ENCODE measurements around the gene PACSIN2.

PACSIN2 gene

DNA sequence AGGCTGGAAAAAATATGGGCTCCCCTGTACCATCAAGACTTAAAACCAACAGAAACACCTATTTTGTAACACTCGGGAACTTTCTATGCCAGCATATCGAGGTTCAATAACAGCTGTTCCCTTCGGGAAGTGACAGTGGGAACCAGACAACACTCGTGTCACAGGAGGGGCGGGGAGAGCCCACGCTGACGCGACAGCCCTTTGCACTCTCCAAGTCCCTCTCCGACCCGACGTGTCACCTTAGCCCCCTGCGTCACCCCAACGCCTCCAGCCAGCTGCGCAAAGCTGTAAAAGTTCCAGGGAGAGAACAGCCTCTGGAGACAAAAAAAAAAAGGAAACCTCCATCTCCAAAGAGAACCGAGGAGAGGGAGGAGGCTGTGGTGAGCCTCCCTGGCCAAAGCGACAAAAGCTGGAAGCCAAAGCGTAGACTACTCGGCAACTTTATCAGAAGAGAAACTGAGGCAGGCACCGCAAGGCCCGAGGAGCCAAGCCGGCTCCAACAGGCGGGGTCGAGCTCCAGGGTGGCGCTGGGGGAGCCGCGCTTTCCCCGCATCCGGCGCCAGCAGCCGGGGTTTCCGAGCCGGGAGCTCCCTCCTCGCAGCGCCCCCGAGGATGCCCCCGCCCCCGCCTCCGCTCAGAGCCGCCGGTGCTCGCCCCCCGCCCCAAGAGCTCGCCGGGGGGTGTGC, 158.6 kb downstream of the PACSIN2 start:
- peak overlapping the region; percentile 73 for H3K4me3 ChIP-seq (ENCODE audit: low read depth, low read length)
- DNase-seq (ENCODE audit: low read depth) = no peak
- in situ Hi-C loops (cut with HindIII; ENCODE audit: low sequenced_read_pairs) = no loop called here
- no peak for TF ChIP-seq CTCF (IDR thresholded peaks at IDR 0.05; ENCODE audit: low read depth, low read length, missing control alignments)

DNA sequence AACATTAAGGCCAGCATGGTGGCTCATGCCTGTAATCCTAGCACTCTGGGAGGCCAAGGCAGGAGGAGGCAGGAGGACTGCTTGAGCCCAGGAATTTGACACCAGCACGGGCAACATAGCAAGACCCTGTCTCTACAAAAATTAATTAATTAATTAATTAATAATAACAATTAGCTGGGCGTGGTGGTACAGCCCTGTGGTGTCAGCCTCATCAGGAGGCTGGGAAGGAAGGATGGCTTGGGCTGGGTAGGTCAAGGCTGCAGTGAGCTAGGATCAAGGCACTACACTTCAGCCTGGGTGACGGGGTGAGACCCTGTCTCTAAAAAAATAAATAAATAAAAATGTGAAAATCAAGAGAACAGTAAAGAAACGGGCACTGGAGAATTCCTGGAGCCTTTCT, 159.2 kb downstream of the PACSIN2 start:
- TF ChIP-seq CTCF (IDR thresholded peaks at IDR 0.05; ENCODE audit: low read depth, low read length, missing control alignments) = no peak
- in situ Hi-C loops (cut with HindIII; ENCODE audit: low sequenced_read_pairs) = no loop called here
- DNase-seq (ENCODE audit: low read depth) = no peak
- peak overlapping the region; percentile 73 for H3K4me3 ChIP-seq (ENCODE audit: low read depth, low read length)

- peak overlapping the region; percentile 73 for H3K4me3 ChIP-seq (ENCODE audit: low read depth, low read length)
- DNase-seq (ENCODE audit: low read depth) = no peak
- no peak for TF ChIP-seq CTCF (IDR thresholded peaks at IDR 0.05; ENCODE audit: low read depth, low read length, missing control alignments)
- in situ Hi-C loops (cut with HindIII; ENCODE audit: low sequenced_read_pairs) = no loop called here
Measured at GRCh38 chr22:42855211-42855610, 159.7 kb downstream of the PACSIN2 start.

- no peak for TF ChIP-seq CTCF (IDR thresholded peaks at IDR 0.05; ENCODE audit: low read depth, low read length, missing control alignments)
- no peak overlapping the region for H3K4me3 ChIP-seq (ENCODE audit: low read depth, low read length)
- DNase-seq (ENCODE audit: low read depth) = no peak
- in situ Hi-C loops (cut with HindIII; ENCODE audit: low sequenced_read_pairs) = no loop called here
Measured at GRCh38 chr22:42848941-42849550, 165.9 kb downstream of the PACSIN2 start.

GRCh38 chr22:42847110-42847509, 167.8 kb downstream of the PACSIN2 start:
- in situ Hi-C loops (cut with HindIII; ENCODE audit: low sequenced_read_pairs) = no loop called here
- DNase-seq (ENCODE audit: low read depth) = no peak
- no peak for TF ChIP-seq CTCF (IDR thresholded peaks at IDR 0.05; ENCODE audit: low read depth, low read length, missing control alignments)
- H3K4me3 ChIP-seq (ENCODE audit: low read depth, low read length) = no peak overlapping the region

DNA sequence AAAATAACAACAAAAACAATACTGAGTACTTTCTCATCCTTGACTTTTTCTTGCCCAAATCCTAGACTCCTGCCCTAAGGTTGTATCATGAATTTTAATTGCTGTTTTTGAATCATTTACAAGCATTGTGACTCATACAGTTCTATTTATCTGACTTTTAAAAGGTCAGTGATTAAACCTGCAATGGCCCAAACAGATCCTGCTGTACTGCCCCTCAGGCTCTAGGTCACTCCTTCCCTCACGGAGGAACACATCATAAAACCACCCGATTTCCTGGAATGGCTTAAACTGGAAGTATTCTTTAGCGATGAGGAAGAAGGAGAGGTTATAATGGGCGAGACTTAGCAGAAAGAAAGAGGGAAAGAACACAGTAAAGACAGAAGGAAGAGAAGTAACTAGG, 170.2 kb downstream of the PACSIN2 start:
- in situ Hi-C loops (cut with HindIII; ENCODE audit: low sequenced_read_pairs) = no loop called here
- no peak for TF ChIP-seq CTCF (IDR thresholded peaks at IDR 0.05; ENCODE audit: low read depth, low read length, missing control alignments)
- no peak for DNase-seq (ENCODE audit: low read depth)
- no peak overlapping the region for H3K4me3 ChIP-seq (ENCODE audit: low read depth, low read length)
